HG02973 (cell line): ENCODE measurements around the gene FOXN1.
A peak's percentile ranks its signal among the peaks of the same experiment; 100 is the strongest.

ENCODE experiments used
- ATAC-seq: cut with Tn5 transposase; IDR thresholded peaks from one replicate; pipeline ENCODE4 v1.9.1; 2021; ENCODE audit warnings: moderate library complexity; ENCODE audit not compliant: unreplicated experiment

Gene FOXN1

GRCh38 chr17:28498652-28499363 lies 7.3 kb upstream of the FOXN1 start:
- ATAC-seq = no peak

GRCh38 chr17:28499364-28499664 lies 6.8 kb upstream of the FOXN1 start:
- no peak for ATAC-seq

GRCh38 chr17:28499684-28500357 lies 6.3 kb upstream of the FOXN1 start:
- ATAC-seq = no peak

- peak; percentile 44 for ATAC-seq
These were observed 5.3 kb upstream of the FOXN1 start for GRCh38 chr17:28500712-28501379.

GRCh38 chr17:28501421-28502284 lies 4.5 kb upstream of the FOXN1 start:
- ATAC-seq = no peak

- no peak for ATAC-seq
These were observed 2.7 kb upstream of the FOXN1 start for GRCh38 chr17:28503420-28503819.

GRCh38 chr17:28506763-28507487 lies 777 bp downstream of the FOXN1 start:
- no peak for ATAC-seq

GRCh38 chr17:28507567-28508203 lies 1.5 kb downstream of the FOXN1 start:
- no peak for ATAC-seq

GRCh38 chr17:28508211-28508724 lies 2.1 kb downstream of the FOXN1 start:
- no peak for ATAC-seq

GRCh38 chr17:28509789-28510188 lies 3.6 kb downstream of the FOXN1 start:
- no peak for ATAC-seq

GRCh38 chr17:28511858-28512461 lies 5.8 kb downstream of the FOXN1 start:
- no peak for ATAC-seq

- ATAC-seq = no peak
These were observed 7.3 kb downstream of the FOXN1 start for GRCh38 chr17:28513476-28513875.

GRCh38 chr17:28514561-28515002 lies 8.4 kb downstream of the FOXN1 start:
- no peak for ATAC-seq

- ATAC-seq = no peak
These were observed 9.4 kb downstream of the FOXN1 start for GRCh38 chr17:28515518-28515917.

- no peak for ATAC-seq
These were observed 12.0 kb downstream of the FOXN1 start for GRCh38 chr17:28518132-28518531.

GRCh38 chr17:28518578-28518977 lies 12.4 kb downstream of the FOXN1 start:
- ATAC-seq = no peak

GRCh38 chr17:28519236-28519635 lies 13.1 kb downstream of the FOXN1 start:
- ATAC-seq = no peak

- no peak for ATAC-seq
These were observed 14.5 kb downstream of the FOXN1 start for GRCh38 chr17:28520687-28521086.

- ATAC-seq = no peak
These were observed 15.3 kb downstream of the FOXN1 start for GRCh38 chr17:28521311-28522085.
